ENCODE data around the gene CFAP45.

CFAP45 gene

DNA sequence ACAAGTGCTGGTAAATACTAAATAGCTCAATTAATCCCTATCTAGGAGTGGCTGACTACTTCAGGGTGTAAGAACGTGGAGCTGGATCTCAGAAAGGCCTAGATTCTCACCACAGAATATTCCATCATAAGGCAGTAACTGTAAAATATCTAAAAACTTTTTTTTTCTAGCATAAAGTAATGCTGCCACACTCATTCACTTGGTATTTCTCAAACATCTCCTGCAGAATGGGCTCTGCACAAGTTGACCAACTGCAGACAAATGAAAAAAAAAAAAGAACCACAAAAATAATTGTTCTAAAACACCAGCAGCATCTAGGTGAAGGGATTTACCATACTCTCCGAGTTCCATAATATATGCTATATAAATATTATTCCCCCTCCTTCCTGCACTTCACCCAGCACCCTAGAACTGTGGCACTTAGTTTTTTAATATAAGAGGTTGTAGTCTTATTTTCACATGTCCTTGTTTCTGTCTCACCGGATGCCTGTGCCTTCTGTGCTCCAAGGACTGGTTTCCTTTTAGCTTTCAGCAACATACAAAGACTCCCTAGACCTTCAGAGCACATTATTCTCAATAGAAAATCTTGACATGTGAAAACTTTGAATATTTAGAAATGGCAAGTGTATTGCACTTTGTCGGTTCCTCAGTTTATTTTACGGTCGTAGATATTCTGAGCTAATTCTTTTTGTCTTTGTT is 46.4 kb downstream of the CFAP45 start:
- DNase-seq (ENCODE audit: low read depth, low spot score) = no peak

DNA sequence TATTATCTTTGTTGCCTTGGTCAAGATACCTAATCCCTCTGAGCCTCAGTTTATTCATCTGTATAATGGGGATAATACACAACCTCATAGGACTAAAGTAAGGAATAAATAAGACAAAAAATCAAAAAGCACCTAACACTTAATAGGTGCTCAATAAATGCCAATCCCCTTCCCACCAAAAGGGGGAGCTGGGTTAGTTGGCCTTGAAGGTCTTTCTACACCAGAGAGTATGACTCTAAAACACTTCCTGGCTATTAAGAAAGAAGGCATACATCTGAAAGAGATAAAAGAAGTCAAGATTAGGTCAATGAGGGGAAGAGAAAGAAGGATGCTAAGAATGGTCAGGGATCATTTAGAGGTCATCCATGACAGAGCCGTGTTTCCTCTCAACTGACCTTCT is 48.6 kb downstream of the CFAP45 start:
- no peak for DNase-seq (ENCODE audit: low read depth, low spot score)

DNA sequence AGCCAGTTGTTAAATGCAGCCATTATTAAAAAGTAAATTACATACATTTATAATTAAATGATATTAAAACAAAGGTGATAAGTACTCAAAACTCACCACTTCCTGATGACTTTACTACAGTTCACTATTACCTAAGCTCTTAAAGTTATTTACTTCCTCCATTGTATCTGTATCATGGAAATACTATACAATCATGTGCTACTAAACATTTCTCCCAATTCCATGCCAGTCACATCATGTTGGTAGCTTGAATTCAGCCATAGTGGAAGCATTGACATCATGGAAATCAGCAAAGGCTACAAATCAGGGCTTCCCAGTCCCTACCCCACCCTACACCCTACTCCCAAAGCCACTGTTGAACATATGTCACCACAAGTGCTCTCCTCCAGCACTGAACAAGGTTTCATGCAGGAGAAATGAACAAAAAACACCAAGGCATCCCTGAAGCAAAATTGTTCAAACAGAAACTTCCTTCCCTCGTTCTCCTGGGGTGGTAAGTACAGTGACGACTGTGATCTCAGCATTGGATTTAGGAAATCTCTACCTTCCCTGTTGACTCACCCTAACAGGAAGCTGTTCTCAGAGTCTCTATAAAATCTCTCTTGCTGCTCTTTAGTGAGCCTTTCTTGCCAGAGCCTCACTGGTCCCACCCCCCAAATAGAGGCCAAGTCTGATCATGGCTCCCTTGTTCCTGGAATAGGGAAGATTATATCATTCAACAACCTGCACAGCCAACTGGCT is 50.2 kb downstream of the CFAP45 start:
- DNase-seq (ENCODE audit: low read depth, low spot score) = no peak

GRCh38 chr1:159848326-159848725 is 51.6 kb downstream of the CFAP45 start:
- no peak for DNase-seq (ENCODE audit: low read depth, low spot score)

GRCh38 chr1:159847231-159847630 is 52.7 kb downstream of the CFAP45 start:
- no peak for DNase-seq (ENCODE audit: low read depth, low spot score)

DNA sequence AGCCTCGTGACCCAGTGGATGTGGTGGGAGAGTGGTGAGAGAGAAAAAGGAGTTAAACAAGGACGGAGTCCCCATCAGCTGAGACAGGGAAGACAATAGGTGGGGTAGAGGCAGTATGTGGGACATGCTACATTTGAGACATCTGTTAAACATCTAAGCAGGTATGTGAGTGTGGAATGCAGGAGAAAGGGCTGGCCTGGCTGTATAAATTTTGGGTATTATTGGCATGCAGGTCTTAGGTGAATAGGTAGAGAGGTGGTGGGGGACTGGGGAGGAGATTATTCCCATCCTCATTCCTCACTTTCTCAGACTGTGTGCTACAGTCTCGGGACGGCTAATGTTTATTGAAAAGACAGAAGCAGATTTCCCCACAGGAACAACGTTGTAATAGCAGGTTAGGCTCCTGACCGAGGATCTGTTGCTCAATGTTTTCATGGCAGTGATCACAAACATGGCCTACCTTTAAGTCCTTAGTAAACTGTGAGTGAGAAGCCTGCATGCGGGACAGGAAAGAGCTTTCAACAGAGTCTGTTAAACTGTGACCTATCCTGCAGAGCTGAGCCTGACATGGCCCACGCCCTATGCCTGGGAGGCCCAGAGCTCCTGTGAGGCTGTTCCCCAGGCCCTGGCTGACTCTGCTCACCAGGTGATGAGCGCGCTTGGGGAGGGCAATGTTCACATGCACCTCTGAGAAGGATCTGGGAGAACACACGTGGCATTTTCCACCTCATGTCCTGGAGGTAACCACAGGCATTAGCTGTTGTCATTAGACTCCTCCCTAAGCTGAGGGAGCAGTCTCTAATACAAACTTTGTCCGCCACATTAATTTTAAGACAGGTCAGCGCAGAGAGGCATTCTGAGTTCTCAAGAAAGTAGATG is 54.0 kb downstream of the CFAP45 start:
- DNase-seq (ENCODE audit: low read depth, low spot score) = no peak

- DNase-seq (ENCODE audit: low read depth, low spot score) = no peak
Observed at GRCh38 chr1:159843459-159843858, 56.5 kb downstream of the CFAP45 start.

GRCh38 chr1:159841749-159842148 is 58.2 kb downstream of the CFAP45 start:
- DNase-seq (ENCODE audit: low read depth, low spot score) = no peak

DNA sequence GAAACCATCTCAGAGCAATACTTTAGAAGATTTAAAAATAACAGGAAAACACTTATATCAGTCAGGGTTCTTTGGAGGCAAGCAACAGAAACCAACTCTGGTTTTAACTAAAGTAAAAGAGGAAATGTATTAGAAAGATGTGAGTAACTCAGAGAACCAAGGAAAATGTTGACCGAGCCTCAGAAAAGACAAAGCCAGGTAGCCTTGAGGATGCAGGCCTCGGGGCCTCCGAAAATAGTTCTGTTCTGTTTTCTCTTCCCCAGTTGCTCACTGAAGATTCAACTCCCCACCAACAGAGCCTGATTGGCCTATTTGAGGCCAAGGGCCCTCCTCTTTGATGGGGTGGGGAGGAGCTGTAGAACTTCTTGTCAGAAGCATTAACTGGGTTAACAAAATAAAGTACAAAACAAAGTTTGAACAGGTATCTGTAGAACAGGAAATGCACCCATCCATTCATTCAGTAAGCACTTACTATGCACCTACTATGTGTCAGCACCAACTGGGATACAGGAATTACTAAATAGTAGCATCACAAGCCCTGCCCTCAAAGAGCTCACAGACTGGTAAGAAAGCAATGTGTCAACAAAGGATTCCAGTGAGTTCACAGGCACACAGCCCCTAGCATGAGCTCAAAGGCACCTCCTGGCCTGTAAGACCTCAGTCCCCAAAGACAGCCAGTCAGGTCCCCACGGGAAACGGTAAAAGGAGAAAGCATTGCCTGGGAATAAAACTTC is 60.7 kb downstream of the CFAP45 start:
- DNase-seq (ENCODE audit: low read depth, low spot score) = no peak

GRCh38 chr1:159838715-159839114 is 61.2 kb downstream of the CFAP45 start:
- DNase-seq (ENCODE audit: low read depth, low spot score) = no peak

DNA sequence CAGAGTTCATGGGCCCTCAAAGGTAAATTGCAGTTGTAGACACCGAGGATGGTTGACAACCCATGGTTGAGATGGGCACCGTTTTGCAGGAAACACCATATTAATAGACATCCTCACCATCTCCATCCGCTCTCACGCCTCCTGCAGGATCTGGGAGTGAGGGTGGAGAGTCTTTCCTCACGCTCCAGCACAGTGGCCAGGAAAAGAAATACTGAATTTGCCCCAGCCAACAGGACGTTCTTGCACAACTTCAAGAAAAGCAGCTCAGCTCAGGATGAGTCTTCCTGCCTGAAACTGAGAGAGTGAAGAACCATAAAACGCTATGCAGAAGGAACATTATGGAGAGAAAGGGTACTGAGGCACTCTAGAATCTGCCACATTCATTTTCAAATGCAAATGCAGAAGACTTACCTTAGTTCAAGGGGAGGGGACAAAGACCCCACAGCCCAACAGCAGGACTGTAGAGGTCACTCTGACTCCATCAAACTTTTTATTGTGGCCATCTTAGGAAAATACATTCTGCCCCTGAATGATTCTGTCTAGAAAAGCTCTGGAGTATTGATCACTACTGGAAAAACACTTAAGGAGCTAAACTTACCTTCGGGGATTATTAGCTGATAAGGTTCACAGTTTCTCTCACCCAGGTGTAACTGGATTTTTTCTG is 64.0 kb downstream of the CFAP45 start:
- no peak for DNase-seq (ENCODE audit: low read depth, low spot score)

DNA sequence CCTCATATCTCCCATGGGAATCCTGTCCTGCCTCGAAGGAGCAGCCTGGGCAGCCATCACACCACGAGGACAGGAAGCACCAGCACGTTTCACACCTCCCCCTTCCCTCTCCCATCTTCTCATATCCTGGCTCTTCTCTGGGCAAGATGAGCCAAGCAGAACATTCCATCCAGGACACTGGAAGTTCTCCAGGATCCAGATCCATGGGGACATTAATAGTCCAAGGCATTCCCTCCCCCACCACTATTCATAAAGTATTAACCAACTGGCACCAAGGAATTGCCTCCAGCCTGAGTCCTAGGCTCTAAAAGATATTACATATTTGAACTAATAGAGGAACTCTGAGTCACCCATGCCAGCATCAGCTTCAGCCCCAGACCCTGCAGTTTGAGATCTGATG is 64.6 kb downstream of the CFAP45 start:
- no peak for DNase-seq (ENCODE audit: low read depth, low spot score)

DNA sequence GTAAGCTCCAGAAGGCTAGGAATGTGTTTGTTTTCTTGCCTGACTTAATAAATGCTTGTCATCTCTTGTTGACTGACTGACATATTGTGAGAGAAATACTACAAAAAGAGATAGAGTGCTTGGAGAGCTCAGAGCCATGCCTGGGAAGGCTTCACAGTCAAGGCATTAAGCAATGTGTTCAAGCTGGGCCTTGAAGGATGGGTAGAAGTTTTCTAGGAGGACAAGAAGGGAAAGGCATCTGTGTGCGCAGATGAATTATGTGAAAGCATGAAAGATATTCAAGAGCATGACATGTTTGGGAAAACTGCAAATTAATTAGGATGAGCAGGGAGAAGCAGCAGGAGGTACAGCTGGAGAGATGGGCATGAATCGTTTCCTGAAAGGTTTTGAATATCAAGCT is 67.7 kb downstream of the CFAP45 start:
- no peak for DNase-seq (ENCODE audit: low read depth, low spot score)

- no peak for DNase-seq (ENCODE audit: low read depth, low spot score)
Observed at GRCh38 chr1:159831412-159832141, 68.4 kb downstream of the CFAP45 start.

- no peak for DNase-seq (ENCODE audit: low read depth, low spot score)
Observed at GRCh38 chr1:159830722-159831121, 69.2 kb downstream of the CFAP45 start.

DNA sequence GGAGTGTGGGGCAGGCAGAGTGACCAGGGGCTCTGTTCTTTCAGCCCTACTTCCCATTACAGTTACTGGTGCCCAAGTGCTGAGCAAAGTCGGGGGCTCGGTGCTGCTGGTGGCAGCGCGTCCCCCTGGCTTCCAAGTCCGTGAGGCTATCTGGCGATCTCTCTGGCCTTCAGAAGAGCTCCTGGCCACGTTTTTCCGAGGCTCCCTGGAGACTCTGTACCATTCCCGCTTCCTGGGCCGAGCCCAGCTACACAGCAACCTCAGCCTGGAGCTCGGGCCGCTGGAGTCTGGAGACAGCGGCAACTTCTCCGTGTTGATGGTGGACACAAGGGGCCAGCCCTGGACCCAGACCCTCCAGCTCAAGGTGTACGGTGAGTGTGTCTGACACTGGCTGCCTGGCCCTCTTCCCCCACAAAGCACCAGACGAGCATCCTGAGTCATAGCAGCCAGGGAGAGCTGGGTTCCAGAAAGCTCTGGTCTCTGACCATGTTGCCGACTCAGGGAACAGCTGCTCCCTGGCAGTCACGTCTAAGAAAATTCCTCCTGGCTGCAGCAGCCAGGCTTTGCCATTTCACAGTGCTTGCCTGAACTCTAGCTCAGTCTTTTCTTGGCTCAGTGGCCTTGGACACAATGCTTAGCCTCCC is 70.0 kb downstream of the CFAP45 start:
- no peak for DNase-seq (ENCODE audit: low read depth, low spot score)

DNA sequence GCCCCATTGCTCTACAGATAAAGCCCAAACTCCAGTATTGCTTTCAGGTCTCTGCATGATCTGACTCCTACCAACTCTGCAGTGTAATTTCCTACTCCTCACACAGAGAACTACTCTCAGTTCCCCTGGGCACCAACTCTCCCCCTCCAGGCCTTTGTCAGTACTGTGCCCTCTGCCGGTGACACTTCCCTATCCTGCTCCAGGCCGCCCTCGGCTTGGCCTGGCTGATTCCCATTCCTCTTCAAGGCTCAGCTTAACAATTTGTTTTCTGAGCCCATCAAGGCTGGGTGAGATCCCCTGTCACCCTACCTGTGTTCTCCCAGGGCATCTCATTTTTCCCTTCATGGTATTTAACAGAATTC is 70.7 kb downstream of the CFAP45 start:
- no peak for DNase-seq (ENCODE audit: low read depth, low spot score)

- no peak for DNase-seq (ENCODE audit: low read depth, low spot score)
Observed at GRCh38 chr1:159828581-159829272, 71.2 kb downstream of the CFAP45 start.

DNA sequence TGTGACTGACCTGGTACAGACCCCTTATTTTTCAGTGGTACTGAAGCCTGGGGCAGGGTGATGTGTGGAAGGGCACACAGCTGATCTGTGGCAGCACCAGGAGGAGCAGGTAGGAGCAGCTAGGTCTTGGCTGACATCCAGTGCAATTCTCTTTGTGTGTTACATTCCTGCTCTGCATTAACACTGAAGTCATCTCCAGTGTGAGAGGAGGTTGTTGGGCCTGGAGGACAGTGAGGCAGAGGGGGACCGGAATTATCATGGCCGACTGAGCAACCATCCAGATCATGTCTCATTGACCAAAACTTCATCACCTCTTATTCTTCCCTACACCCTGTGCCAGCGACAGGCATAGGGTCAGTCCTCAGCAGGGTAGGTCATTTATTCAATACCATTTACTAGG is 71.8 kb downstream of the CFAP45 start:
- DNase-seq (ENCODE audit: low read depth, low spot score) = no peak
